Ovary (tissue), 9 donors: ENCODE results near the gene YES1. TPM values are rescaled to one million over a fixed set of nuclear protein-coding genes. Genes with fewer than 3 reads are reported as not detected.
"Not testable (repeated sequence)": the region's sequence is repeated elsewhere in the genome, so short reads cannot be mapped to it uniquely, and the experiment has no call there.

ENCODE experiments used
- DNase-seq, 5 donors: peaks; one replicate each; pipeline ENCODE4 v3.0.0-alpha.2; 2019 to 2020
- H3K27ac ChIP-seq, 2 donors: fragments of 200-600 bp; one replicate each; pipeline versions ENCODE4 v1.5.1 to v1.8.0; 2019 to 2022
- H3K27me3 ChIP-seq: fragments of 200-600 bp; one replicate; pipeline ENCODE4 v1.8.0; 2022
- H3K36me3 ChIP-seq: fragments of 200-600 bp; sonication (generic); one replicate; pipeline ENCODE4 v1.5.1; 2019
- H3K4me1 ChIP-seq: one replicate; pipeline ENCODE4 v1.8.1; 2013; ENCODE audit warnings: mild to moderate bottlenecking, moderate library complexity; ENCODE audit not compliant: insufficient read depth
- H3K4me3 ChIP-seq: fragments of 200-600 bp; sonication (generic); one replicate; pipeline ENCODE4 v1.5.1; 2017
- H3K9me3 ChIP-seq, 2 donors: fragments of 200-600 bp in 1 of 2; sonication (generic) in 1 of 2; one replicate each; pipeline versions ENCODE4 v1.5.1 to v1.8.1; 2013 to 2019; ENCODE audit warnings: mild to moderate bottlenecking in 1 of 2, moderate library complexity in 1 of 2
- CTCF ChIP-seq, 3 donors: fragments of 450-650 bp in 2 of 3; fragments of 200-600 bp in 1 of 3; IDR thresholded peaks; one replicate each; pipeline versions ENCODE4 v1.5.1 to v1.8.0; 2016 to 2022; ENCODE audit warnings: antibody characterized with exemption in 3 of 3, mild to moderate bottlenecking in 1 of 3
- EP300 ChIP-seq: sonication (generic); formaldehyde crosslinking; IDR thresholded peaks from one replicate; pipeline ENCODE4 v1.6.1; 2017; ENCODE audit warnings: antibody characterized with exemption
- POLR2A ChIP-seq: fragments of 450-650 bp; IDR thresholded peaks from one replicate; pipeline ENCODE4 v1.6.1; 2017; ENCODE audit warnings: antibody characterized with exemption, mild to moderate bottlenecking, moderate library complexity
- WGBS, 3 donors: extraction: QIAGEN DNeasy Blood & Tissue Kit in 1 of 3; methylation state at CpG; one replicate each; pipeline versions ENCODE4 v1.1.5 to v1.1.7; 2013 to 2017; 5-methylcytosine and 5-hydroxymethylcytosine counted together
- intact Hi-C, 4 donors: fragments of 100-400 bp; cut with DNase I; formaldehyde crosslinking; loops; one replicate each; pipeline versions ENCODE4 v1.11.0 to v1.15.1; 2022 to 2023
- polyA plus RNA-seq, 2 donors: library from polyadenylated mRNA; stranded (reverse); fragments of 200-250 nt in 1 of 2; fragments of 350-450 nt in 1 of 2; fragmentation: Illumina TruSeq in 1 of 2; extraction: RNeasy Lipid Tissue Mini Kit (QIAGEN cat#74804) in 1 of 2; gene quantifications; one replicate each; pipeline ENCODE4 v1.2.3, GENCODE V29; 2013 to 2014
- total RNA-seq, 7 donors: library from RNA; depleted of rRNA in 2 of 7; stranded (reverse); fragments of >200 nt in 2 of 7; fragmentation: NEBNext Ultra II Directional in 3 of 7; extraction: Animal tissue kit (Norgen Biotek cat#: 25700) in 3 of 7; gene quantifications; one replicate each; pipeline versions ENCODE4 v1.1.0 to v1.2.4, GENCODE V29; 2016 to 2023
- donor health status: DM: no; HTN: no; CAD: no; lungs with moderate emphysema.
- donor health status: DM: no; HTN: no; CAD: no.
- donor health status: Bipolar disorder and iron deficiency.
- donor health status: DM: yes; HTN: yes; CAD: no.
- donor health status: DM: no; HTN: no; CAD: no.
- donor health status: DM: yes; HTN: yes; CAD: no.

The YES1 gene
- total and polyA plus RNA-seq, 9 donors = 14.3 to 95.1 (median 34.6) TPM

DNA sequence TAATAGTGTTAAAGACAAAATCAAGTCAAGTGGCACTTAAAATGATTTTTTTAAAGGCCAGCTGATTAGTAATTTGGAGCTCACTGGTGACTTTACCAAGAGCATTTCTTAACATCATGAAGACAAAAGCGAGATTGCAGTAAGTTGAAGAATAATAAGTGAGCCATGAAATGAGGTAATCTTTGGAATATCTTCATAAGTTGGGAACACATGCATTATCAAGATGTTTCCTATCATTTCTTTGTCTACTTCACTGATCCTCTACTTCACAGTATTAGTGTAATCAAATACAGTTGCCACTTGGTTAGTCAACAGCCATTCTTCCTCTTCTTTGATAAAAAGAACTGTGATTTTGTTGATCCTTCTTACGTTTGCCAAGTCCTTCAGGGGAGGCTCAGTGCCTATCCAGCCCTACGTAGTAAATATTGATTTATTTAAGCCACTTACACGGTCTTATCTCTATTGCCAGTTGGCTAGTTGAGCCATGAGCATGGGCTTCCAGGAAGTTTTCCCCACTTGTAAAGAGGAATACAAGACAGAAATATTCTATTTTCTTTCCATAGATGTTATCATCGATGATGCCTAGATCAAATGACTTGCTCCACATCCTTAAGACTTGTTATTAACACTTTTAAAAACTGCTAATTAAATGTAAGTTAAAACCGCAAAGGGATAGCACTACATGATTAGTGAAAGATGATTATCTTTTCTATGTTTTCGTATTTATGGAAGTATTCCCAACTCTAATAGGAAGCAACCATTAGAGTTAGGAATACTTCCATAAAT is 46.1 kb downstream of the YES1 start:
- Histone ChIP-seq H3K9me3 (no peaks in the 10 kb centered on the region), H3K36me3 (no peaks in the 10 kb centered on the region), H3K4me1 (no peaks in the 10 kb centered on the region), H3K4me3 (no peak overlapping the region), H3K27ac (no peak overlapping the region), H3K27me3 (no peaks in the 10 kb centered on the region)
- TF ChIP-seq CTCF (IDR thresholded peaks at IDR 0.05) (no peak), POLR2A (no peak), EP300 (no peak)
- intact Hi-C loops = no loop called here
- no peak for DNase-seq
- WGBS, 3 donors = 73 to 82% (median 79%) methylated on average over 7 of the region's 7 CpGs

- H3K27ac ChIP-seq, DNase-seq, H3K27me3 ChIP-seq, H3K36me3 ChIP-seq, H3K4me1 ChIP-seq, H3K4me3 ChIP-seq, H3K9me3 ChIP-seq, intact Hi-C loops: not testable (repeated sequence)
- WGBS, 3 donors = 93 to 97% (median 94%) methylated on average over 2 to 4 of the region's 4 CpGs
These were observed 52.2 kb downstream of the YES1 start for GRCh38 chr18:759864-760263.

- no peak for DNase-seq
- Histone ChIP-seq H3K27me3 (no peaks in the 10 kb centered on the region), H3K9me3 (no peaks in the 10 kb centered on the region), H3K4me1 (no peaks in the 10 kb centered on the region), H3K36me3 (no peaks in the 10 kb centered on the region), H3K4me3 (no peak overlapping the region), H3K27ac (no peak overlapping the region)
- TF ChIP-seq POLR2A (no peak), CTCF (IDR thresholded peaks at IDR 0.05) (no peak), EP300 (no peak)
- intact Hi-C loops = no loop called here
- 67 to 72% (median 71%) methylated on average over 2 of the region's 2 CpGs for WGBS, 3 donors
These were observed 56.5 kb downstream of the YES1 start for GRCh38 chr18:755506-755905.

GRCh38 chr18:754656-755055 is 57.4 kb downstream of the YES1 start:
- WGBS, 3 donors = 97% methylated on average over 1 of the region's 1 CpG
- H3K9me3 ChIP-seq = no peaks in the 10 kb centered on the region
- H3K27ac ChIP-seq = no peak overlapping the region
- no peaks in the 10 kb centered on the region for H3K27me3 ChIP-seq
- no peak for DNase-seq
- H3K4me3 ChIP-seq = no peak overlapping the region
- H3K4me1 ChIP-seq = no peaks in the 10 kb centered on the region
- no peak for TF ChIP-seq CTCF (IDR thresholded peaks at IDR 0.05)
- no peak for TF ChIP-seq POLR2A
- no peak for TF ChIP-seq EP300
- intact Hi-C loops = no loop called here
- no peaks in the 10 kb centered on the region for H3K36me3 ChIP-seq

GRCh38 chr18:750456-750855 is 61.6 kb downstream of the YES1 start:
- no peak for TF ChIP-seq POLR2A
- no peak for TF ChIP-seq CTCF (IDR thresholded peaks at IDR 0.05)
- no peak for TF ChIP-seq EP300
- Histone ChIP-seq H3K36me3 (no peaks in the 10 kb centered on the region), H3K9me3 (no peaks in the 10 kb centered on the region), H3K4me1 (no peaks in the 10 kb centered on the region), H3K27ac (no peak overlapping the region), H3K4me3 (no peak overlapping the region), H3K27me3 (no peaks in the 10 kb centered on the region)
- WGBS, 3 donors = 95 to 100% (median 100%) methylated on average over 1 of the region's 1 CpG
- intact Hi-C loops = no loop called here
- no peak for DNase-seq
